Forelimb muscle (tissue), 1 donor: ENCODE data around the gene RNASE11. TPM values are rescaled to one million over a fixed set of nuclear protein-coding genes. Genes with fewer than 3 reads are reported as not detected.
"Not testable (repeated sequence)": the region's sequence is repeated elsewhere in the genome, so short reads cannot be mapped to it uniquely, and the experiment has no call there.

Experiments
- DNase-seq: peaks from one replicate; pipeline ENCODE4 v3.0.0-alpha.2; 2013; ENCODE audit warnings: low read depth
- polyA plus RNA-seq: library from polyadenylated mRNA; unstranded; fragments of 120-200 nt; gene quantifications from one replicate; pipeline ENCODE4 v1.2.1, GENCODE V29; 2013; ENCODE audit not compliant: insufficient read length

RNASE11 gene
- polyA plus RNA-seq, 1 donor = not detected

- DNase-seq = no peak
Measured at GRCh38 chr14:20580242-20580641, 7.6 kb downstream of the RNASE11 start.

- DNase-seq = no peak
Measured at GRCh38 chr14:20578784-20579502, 8.9 kb downstream of the RNASE11 start.

GRCh38 chr14:20578325-20578724 is 9.5 kb downstream of the RNASE11 start:
- DNase-seq = no peak

- not testable (repeated sequence) for DNase-seq
Measured at GRCh38 chr14:20572382-20572990, 15.3 kb downstream of the RNASE11 start.

- DNase-seq = not testable (repeated sequence)
Measured at GRCh38 chr14:20570720-20571119, 17.1 kb downstream of the RNASE11 start.

DNA sequence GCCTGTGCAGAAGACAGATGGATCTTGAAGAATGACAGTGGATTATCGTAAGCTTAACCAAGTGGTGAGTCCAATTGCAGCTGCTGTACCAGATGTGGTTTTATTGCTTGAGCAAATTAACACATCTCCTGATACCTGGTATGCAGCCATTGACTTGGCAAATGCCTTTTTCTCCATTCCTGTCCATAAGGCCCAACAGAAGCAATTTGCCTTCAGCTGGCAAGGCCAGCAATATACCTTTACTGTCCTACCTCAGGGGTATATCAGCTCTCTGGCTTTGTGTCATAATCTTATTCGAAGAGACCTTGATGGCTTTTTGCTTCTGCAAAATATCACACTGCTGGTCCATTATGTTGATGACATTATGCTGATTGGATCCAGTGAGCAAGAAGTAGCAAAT is 17.9 kb downstream of the RNASE11 start:
- not testable (repeated sequence) for DNase-seq

- no peak for DNase-seq
Measured at GRCh38 chr14:20569066-20569465, 18.7 kb downstream of the RNASE11 start.

DNA sequence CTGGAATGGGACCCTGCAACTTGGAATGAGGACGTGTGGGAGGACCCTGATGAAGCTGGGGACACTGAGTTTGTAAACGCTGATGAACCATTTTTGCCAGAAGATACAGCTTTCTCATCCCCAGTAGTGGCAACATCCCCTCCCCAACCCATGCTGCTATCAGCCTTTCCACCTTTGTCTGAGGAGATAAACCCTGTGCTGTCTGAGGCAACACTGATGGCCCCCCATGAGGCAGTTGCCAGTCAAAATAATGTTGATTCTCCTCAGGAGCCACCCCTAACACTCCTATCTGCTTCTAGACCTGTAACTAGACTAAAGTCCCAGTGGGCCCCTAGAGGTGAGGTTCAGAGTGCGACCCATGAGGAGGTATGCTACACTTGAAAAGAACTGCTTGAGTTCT is 19.4 kb downstream of the RNASE11 start:
- no peak for DNase-seq

DNA sequence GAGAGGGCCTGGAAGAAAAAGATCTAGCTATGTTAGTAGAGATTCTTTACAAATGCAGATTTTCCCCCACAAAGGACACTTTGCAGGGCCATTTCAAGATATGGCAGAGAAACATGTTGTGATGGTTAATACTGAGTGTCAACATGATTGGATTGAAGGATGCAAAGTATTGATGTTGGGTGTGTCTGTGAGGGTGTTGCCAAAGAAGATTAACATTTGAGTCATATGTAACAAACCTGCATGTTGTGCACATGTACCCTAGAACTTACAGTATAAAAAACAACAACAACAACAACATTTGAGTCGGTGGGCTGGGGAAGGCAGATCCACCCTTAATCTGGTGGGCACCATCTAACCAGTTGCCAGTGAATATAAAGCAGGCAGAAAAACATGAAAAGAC is 20.6 kb downstream of the RNASE11 start:
- DNase-seq = not testable (repeated sequence)

GRCh38 chr14:20564501-20564997 is 23.3 kb downstream of the RNASE11 start:
- DNase-seq = no peak

DNA sequence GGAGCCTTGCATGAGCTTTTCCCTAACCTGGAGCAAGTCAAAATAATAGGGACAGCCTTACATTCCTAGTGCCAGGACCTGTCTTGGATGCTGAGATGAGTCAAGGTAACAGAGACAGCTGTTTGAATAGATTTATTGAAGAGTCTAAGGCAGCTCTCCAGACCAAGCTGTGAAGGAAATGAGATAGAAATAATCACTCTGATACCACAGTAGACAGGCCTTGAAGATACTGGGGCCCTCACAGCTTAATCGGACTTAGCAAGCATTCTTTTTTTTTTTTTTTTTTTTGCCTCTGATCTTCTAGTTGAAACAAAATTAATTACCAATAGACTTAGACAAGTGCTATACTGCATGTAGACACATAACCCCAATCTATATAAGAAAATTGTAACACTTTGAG is 23.8 kb downstream of the RNASE11 start:
- DNase-seq = no peak

GRCh38 chr14:20560961-20561360 is 26.8 kb downstream of the RNASE11 start, which contains the start of gene RNASE9:
Gene RNASE9 (minus strand): TSS chr14:20561047.
- DNase-seq = no peak

- no peak for DNase-seq
Measured at GRCh38 chr14:20559461-20559904, 28.3 kb downstream of the RNASE11 start.

- no peak for DNase-seq
Measured at GRCh38 chr14:20557212-20557542, 30.6 kb downstream of the RNASE11 start.

DNA sequence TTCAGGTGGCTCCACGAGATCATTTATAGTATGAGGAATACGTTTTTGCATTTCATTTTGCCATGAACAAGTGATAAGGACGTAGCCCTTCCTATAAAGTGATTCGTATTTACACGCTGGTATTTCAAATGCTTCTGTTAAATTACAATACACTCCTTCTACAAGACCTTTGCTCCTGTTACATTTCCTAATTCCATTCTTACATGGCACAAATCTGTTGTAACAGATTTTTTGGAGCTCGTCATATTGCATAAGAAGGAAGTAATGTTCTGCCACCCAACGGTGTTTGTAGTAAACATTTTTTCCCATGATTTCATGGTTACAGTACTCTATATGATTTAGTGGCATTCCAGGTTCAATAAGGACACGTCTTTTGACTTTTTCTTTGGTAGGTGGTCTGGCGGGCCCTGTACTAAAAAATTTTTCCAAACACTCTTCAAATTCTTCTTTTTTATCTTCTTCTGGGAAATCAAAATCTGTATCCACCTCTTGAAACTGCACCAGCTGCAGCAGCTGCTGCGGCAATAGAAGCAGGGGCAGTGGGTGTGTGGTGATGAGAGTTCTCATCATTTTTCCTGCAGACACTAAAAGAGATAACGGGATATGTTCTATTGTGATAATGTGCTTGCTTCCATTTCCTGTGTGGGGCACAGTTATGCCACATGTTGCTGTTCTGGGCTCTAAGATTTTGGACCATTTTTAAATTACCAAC is 31.1 kb downstream of the RNASE11 start:
- no peak for DNase-seq

DNA sequence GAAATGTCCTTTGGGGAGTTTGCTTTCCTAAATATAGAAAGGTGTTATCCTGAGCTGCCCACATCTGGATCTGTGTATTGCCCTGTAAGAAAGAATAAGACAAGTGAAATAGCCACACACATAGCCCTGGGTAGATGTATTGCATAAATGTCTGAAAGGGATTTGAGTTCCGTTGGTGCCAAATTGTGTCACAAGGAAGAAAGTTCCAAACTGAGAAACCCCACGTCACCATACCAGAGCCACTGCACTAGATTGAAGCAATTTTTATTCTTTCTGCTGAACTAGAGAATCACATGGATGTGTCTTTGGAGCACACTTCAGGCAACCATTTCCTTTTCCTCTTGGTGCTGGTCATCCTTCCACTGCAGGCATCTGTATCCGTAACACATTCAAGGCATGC is 32.0 kb downstream of the RNASE11 start:
- no peak for DNase-seq

GRCh38 chr14:20553024-20553423 is 34.8 kb downstream of the RNASE11 start:
- DNase-seq = no peak

DNA sequence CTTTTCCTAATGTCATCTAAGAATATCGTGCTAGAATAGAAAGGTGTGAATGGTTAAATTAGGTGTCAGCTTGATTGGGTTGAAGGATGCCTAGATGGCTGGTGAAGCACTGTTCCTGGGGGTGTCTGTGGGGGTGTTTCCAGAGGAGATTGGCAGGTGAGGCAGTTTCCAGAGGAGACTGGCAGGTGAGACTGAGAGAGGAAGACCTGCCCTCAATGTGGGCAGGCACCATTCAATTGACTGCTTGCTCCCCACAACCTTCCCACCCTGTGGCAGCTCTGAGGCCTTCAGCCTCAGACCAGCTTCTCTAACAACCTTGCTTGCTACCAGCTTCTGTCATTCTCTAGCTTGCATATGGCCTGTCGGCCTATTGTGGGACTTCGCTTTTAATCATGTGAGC is 36.2 kb downstream of the RNASE11 start:
- no peak for DNase-seq

DNA sequence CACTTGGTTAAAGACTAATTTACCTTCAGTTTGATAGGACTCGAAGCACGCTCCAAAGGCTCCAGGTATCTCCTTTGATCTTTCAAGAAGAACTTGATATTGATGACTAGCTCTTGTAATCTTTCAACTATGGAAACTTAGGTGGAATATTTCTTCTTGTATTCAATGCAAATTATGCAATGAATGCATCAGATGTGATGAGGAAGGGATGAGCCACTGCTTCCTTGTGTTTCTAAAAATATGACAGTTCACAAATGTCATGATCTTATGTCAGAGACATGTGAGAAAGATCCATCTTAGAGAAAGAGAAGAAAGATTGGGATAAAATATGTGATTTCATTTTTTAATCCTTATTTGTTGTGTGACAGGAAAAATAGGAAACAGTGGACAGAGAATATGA is 36.9 kb downstream of the RNASE11 start:
- DNase-seq = no peak

- DNase-seq = no peak
Measured at GRCh38 chr14:20548414-20549158, 39.2 kb downstream of the RNASE11 start.

DNA sequence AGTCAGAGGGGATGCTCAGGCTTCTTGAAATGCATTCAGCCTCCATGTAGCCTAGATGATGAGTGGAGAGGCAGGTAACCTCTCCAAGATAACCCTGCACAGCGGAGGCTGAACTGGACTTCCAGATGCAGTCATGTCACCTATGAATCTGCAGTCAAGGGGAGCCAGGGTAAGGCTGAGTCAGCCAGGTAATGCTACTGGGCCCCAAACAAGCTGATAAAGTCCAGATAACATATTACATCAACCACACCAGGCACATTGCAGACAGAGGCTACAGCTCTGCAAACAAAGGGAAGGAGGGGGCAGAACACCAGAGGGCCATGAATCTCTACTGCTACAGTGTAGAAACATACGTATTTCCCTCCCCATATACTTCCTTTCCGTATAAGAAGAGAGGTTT is 40.9 kb downstream of the RNASE11 start:
- no peak for DNase-seq

DNA sequence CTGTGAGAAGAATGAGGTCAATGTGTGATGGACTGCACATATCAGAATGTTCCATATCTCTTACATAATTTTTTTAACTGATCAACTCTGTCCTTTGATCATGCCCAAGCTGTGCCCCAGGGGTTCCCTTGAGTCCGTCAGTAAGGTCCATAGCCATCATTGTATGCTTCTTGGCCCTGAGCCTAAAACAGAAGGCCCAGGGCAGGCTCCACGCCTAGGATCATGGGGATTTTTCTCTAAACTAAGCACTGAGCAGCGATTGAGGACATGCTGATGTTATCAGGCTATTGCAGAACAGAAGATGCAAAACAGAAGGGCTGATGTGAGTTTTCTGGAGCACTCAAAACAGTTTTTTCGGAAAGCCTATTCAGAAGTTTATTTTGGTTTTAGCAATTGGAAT is 47.9 kb downstream of the RNASE11 start:
- no peak for DNase-seq
